Naive thymus-derived CD4-positive, alpha-beta T cell (primary cell): Measurements from ENCODE around the gene STUB1. TPM values are rescaled to one million over a fixed set of nuclear protein-coding genes. Genes with fewer than 3 reads are reported as not detected.

Source experiments
- ATAC-seq: fragments of 150-1000 bp; cut with Tn5 transposase; 2 replicates; pipeline ENCODE4 v1.10.0; 2021; ENCODE audit warnings: mild to moderate bottlenecking, moderate library complexity
- CTCF ChIA-PET: fragments of 350-600 bp; sonication (Branson Sonifier 250); formaldehyde crosslinking; loops from one replicate; lab custom pipeline; 2021; ENCODE audit warnings: antibody characterized with exemption; lab: Charles Lee
- POLR2A ChIA-PET: fragments of 350-600 bp; sonication (Branson Sonifier 250); formaldehyde crosslinking; loops from one replicate; lab custom pipeline; 2021; ENCODE audit warnings: antibody characterized with exemption, inconsistent platforms; lab: Charles Lee
- DNase-seq, 9 donors: peaks; one replicate each; pipeline versions ENCODE4 v3.0.0 to v3.0.0-alpha.2; 2020 to 2022; ENCODE audit warnings: mixed read lengths in 1 of 9
- H3K27ac ChIP-seq: one replicate; pipeline ENCODE4 v1.7.0; 2013; ENCODE audit warnings: mild to moderate bottlenecking, low read depth, low read length, moderate library complexity
- H3K27me3 ChIP-seq, 2 donors: one replicate each; pipeline ENCODE4 v1.7.0; 2013; ENCODE audit warnings: low read length in 2 of 2, mild to moderate bottlenecking in 2 of 2, moderate library complexity in 2 of 2; ENCODE audit not compliant: control insufficient read depth in 2 of 2, insufficient read depth in 2 of 2
- H3K36me3 ChIP-seq, 3 experiments: 1 replicate in 2 of 3; 2 replicates in 1 of 3; pipeline ENCODE4 v1.7.0; 2013; ENCODE audit warnings: low read length in 3 of 3, mild to moderate bottlenecking in 3 of 3, moderate library complexity in 1 of 3; ENCODE audit not compliant: insufficient read depth in 3 of 3, control insufficient read depth in 2 of 3
- H3K4me1 ChIP-seq, 2 donors: one replicate each; pipeline ENCODE4 v1.7.0; 2013; ENCODE audit warnings: low read length in 2 of 2, mild to moderate bottlenecking in 2 of 2, moderate library complexity in 1 of 2; ENCODE audit not compliant: control insufficient read depth in 2 of 2, insufficient read depth in 2 of 2
- H3K4me3 ChIP-seq: 2 replicates; pipeline ENCODE4 v1.7.0; 2013; ENCODE audit warnings: mild to moderate bottlenecking, low read length
- H3K9me3 ChIP-seq, 3 experiments: 1 replicate in 2 of 3; 2 replicates in 1 of 3; pipeline ENCODE4 v1.7.0; 2013; ENCODE audit warnings: low read length in 3 of 3; ENCODE audit not compliant: control insufficient read depth in 2 of 3
- H3K27ac Mint-ChIP-seq, 9 donors: one replicate each; pipeline ENCODE4 v1.8.0; 2020 to 2022; ENCODE audit warnings: mixed read lengths in 9 of 9, mild to moderate bottlenecking in 8 of 9, moderate library complexity in 5 of 9, inconsistent platforms in 2 of 9
- H3K27me3 Mint-ChIP-seq, 5 donors: one replicate each; pipeline ENCODE4 v1.8.0; 2021 to 2022; ENCODE audit warnings: mixed read lengths in 5 of 5, mild to moderate bottlenecking in 1 of 5
- H3K36me3 Mint-ChIP-seq, 5 donors: one replicate each; pipeline ENCODE4 v1.8.0; 2020 to 2022; ENCODE audit warnings: mixed read lengths in 5 of 5, mild to moderate bottlenecking in 3 of 5, inconsistent platforms in 1 of 5
- H3K4me1 Mint-ChIP-seq, 7 donors: one replicate each; pipeline ENCODE4 v1.8.0; 2020 to 2022; ENCODE audit warnings: mixed read lengths in 7 of 7, mild to moderate bottlenecking in 3 of 7, inconsistent platforms in 1 of 7
- H3K4me3 Mint-ChIP-seq, 10 donors: one replicate each; pipeline ENCODE4 v1.8.0; 2020 to 2022; ENCODE audit warnings: mild to moderate bottlenecking in 10 of 10, mixed read lengths in 10 of 10, moderate library complexity in 6 of 10, inconsistent platforms in 2 of 10
- H3K9me3 Mint-ChIP-seq, 11 donors: one replicate each; pipeline ENCODE4 v1.8.0; 2020 to 2022; ENCODE audit warnings: mixed read lengths in 11 of 11, mild to moderate bottlenecking in 4 of 11, inconsistent platforms in 1 of 11, moderate library complexity in 1 of 11
- intact Hi-C, 2 donors: fragments of 100-400 bp; cut with micrococcal nuclease; formaldehyde crosslinking; loops; one replicate each; pipeline ENCODE4 v1.15.1; 2023
- polyA plus RNA-seq, 2 donors: library from polyadenylated mRNA; unstranded; fragments of 300-500 nt; fragmentation: Illumina TruSeq; gene quantifications; one replicate each; pipeline ENCODE4 v1.2.3, GENCODE V29; 2021
- total RNA-seq, 6 experiments: library from RNA in 5 of 6; stranded (reverse) in 5 of 6; gene quantifications; 1 replicate in 5 of 6; 2 replicates in 1 of 6; pipeline ENCODE4 v1.2.3 and lab custom pipeline; 2021 to 2026

STUB1 gene
- total and polyA plus RNA-seq, 7 experiments from 2014 or later: 68.6 to 159 (median 90.6) TPM

- Histone ChIP-seq H3K9me3 (no peaks in the 10 kb centered on the region), H3K4me3 (no peak overlapping the region), H3K27me3 (no peaks in the 10 kb centered on the region), H3K27ac (no peak overlapping the region), H3K36me3 (peaks cover 0 to 20% (median 1%) of the 10 kb centered on the region in 3 experiments), H3K4me1 (peaks cover 0 to 12% of the 10 kb centered on the region in 2 donors)
- ATAC-seq (no peak), DNase-seq (no peak)
- ChIA-PET CTCF (no interaction called here), POLR2A (interaction anchor here (0.5 to 3.8 kb wide), 5 partner anchors 8 to 52 kb away, joined by 3 to 11 read pairs (median 3); partner anchors contain the start of gene ANTKMT)
- no peaks in the 10 kb centered on the region for H3K9me3 Mint-ChIP-seq
- intact Hi-C loops: loop anchor here in 1 of 2 donors (1.0 to 5.0 kb wide), 3 partner anchors 12 to 592 kb away; partner anchors contain the start of gene NPRL3
- H3K36me3 Mint-ChIP-seq: no peaks in the 10 kb centered on the region
- peak overlapping the region in 4 of 10 donors; percentile 25 to 87 (median 43) for H3K4me3 Mint-ChIP-seq
- H3K27ac Mint-ChIP-seq: no peak overlapping the region
- H3K27me3 Mint-ChIP-seq: peaks cover 0 to 6% (median 0%) of the 10 kb centered on the region in 5 donors
- no peaks in the 10 kb centered on the region for H3K4me1 Mint-ChIP-seq
Observed at GRCh38 chr16:728890-729744, 48.9 kb downstream of the STUB1 start.

DNA sequence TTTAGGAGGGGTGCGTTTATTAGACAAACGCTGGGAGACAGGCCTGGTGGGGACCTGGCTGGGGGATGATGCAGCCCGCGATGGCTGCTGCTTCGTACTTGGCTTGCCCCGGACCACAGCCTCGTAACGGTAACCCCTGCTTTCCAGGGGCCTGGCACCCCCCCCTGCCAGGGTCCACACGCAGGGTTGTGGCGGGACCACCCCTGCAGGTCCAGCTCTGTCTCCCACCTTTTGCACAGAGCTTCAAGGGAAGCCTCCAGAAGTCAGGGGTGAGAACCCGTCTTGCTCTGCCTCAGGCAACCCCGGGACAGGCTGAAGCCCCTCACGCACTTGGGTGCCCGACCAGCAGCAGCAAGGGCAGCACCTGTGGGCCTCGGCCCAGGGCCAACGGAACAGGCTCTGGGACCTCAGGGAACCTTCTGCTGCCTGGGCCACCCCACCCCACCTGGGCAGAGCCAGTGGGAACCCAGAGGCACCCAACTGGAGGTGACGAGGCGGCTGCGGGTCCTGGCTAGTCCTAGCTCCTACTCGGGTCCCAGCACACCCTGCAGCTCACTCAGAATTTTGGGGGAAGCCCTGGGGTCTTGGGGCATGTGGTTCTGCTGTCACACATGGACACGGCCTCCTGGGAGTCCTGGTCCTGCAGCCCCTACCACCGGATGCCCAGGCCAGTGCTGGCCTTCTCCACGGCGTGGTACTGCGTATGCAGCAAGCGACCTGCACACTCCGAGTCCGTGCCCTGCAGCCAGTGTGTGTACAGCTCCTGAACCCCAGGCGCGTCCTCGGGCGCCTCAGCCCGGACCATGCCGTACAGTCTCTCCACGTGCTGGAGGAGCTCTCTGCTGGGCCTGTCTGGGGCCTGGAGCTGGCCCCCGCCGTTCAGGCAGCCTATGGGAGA lies 49.8 kb downstream of the STUB1 start:
- no peak overlapping the region for H3K27ac Mint-ChIP-seq
- peaks cover 0 to 6% (median 0%) of the 10 kb centered on the region in 5 donors for H3K27me3 Mint-ChIP-seq
- ATAC-seq (no peak), DNase-seq (no peak)
- Histone ChIP-seq H3K27ac (no peak overlapping the region), H3K4me3 (no peak overlapping the region), H3K27me3 (no peaks in the 10 kb centered on the region), H3K36me3 (peaks cover 0 to 28% (median 4%) of the 10 kb centered on the region in 3 experiments), H3K9me3 (no peaks in the 10 kb centered on the region), H3K4me1 (peaks cover 0 to 12% of the 10 kb centered on the region in 2 donors)
- peak overlapping the region in 2 of 10 donors; percentile 16 to 44 for H3K4me3 Mint-ChIP-seq
- ChIA-PET CTCF (interaction anchor here (0.5 to 1.4 kb wide), 3 partner anchors 10 to 20 kb away, joined by 3 read pairs; partner anchors contain the start of gene CIAO3), POLR2A (interaction anchor here (0.5 to 3.8 kb wide), 4 partner anchors 9 to 53 kb away, joined by 3 to 11 read pairs (median 4); partner anchors contain the start of gene ANTKMT)
- peaks cover 0 to under 1% (median 0%) of the 10 kb centered on the region in 7 donors for H3K4me1 Mint-ChIP-seq
- no peaks in the 10 kb centered on the region for H3K9me3 Mint-ChIP-seq
- no peaks in the 10 kb centered on the region for H3K36me3 Mint-ChIP-seq
- intact Hi-C loops: loop anchor here in 1 of 2 donors (5.0 kb wide), 1 partner anchor 593 kb away; the partner anchor contains the start of gene NPRL3

GRCh38 chr16:730666-731509 lies 50.7 kb downstream of the STUB1 start:
- Mint-ChIP-seq H3K36me3 (peaks cover 0 to 5% (median 3%) of the 10 kb centered on the region in 5 donors), H3K9me3 (no peaks in the 10 kb centered on the region), H3K27me3 (peaks cover 0 to 3% (median 0%) of the 10 kb centered on the region in 5 donors), H3K27ac (no peak overlapping the region), H3K4me1 (peaks cover 0 to 8% (median 0%) of the 10 kb centered on the region in 7 donors), H3K4me3 (no peak overlapping the region)
- POLR2A ChIA-PET: interaction anchor here (3.8 kb wide), 1 partner anchor 10 kb away, joined by 11 read pairs; the partner anchor contains the start of gene ANTKMT
- CTCF ChIA-PET: interaction anchor here (0.5 to 3.5 kb wide), 4 partner anchors 9 to 20 kb away, joined by 3 to 12 read pairs (median 3); partner anchors contain the start of gene CIAO3
- ATAC-seq (no peak), DNase-seq (no peak)
- peaks cover 0 to 12% of the 10 kb centered on the region in 2 donors for H3K4me1 ChIP-seq
- no peak overlapping the region for H3K27ac ChIP-seq
- H3K9me3 ChIP-seq: no peaks in the 10 kb centered on the region
- no peaks in the 10 kb centered on the region for H3K27me3 ChIP-seq
- no peak overlapping the region for H3K4me3 ChIP-seq
- intact Hi-C loops: no loop called here
- H3K36me3 ChIP-seq: peaks cover 0 to 36% (median 5%) of the 10 kb centered on the region in 3 experiments

- Histone ChIP-seq H3K9me3 (no peaks in the 10 kb centered on the region), H3K36me3 (peaks cover 0 to 50% (median 7%) of the 10 kb centered on the region in 3 experiments), H3K4me1 (peaks cover 0 to 3% of the 10 kb centered on the region in 2 donors), H3K4me3 (no peak overlapping the region), H3K27me3 (no peaks in the 10 kb centered on the region), H3K27ac (no peak overlapping the region)
- CTCF ChIA-PET: interaction anchor here (0.6 to 3.5 kb wide), 4 partner anchors 11 to 328 kb away, joined by 3 to 12 read pairs (median 4); partner anchors contain the start of gene ANTKMT
- no peak for ATAC-seq
- peaks cover 0 to 12% (median 0%) of the 10 kb centered on the region in 7 donors for H3K4me1 Mint-ChIP-seq
- no peaks in the 10 kb centered on the region for H3K27me3 Mint-ChIP-seq
- H3K36me3 Mint-ChIP-seq: peaks cover 0 to 9% (median 3%) of the 10 kb centered on the region in 5 donors
- H3K4me3 Mint-ChIP-seq: no peak overlapping the region
- H3K9me3 Mint-ChIP-seq: no peaks in the 10 kb centered on the region
- intact Hi-C loops: no loop called here
- DNase-seq: no peak
- H3K27ac Mint-ChIP-seq: no peak overlapping the region
- POLR2A ChIA-PET: interaction anchor here (3.8 kb wide), 1 partner anchor 12 kb away, joined by 11 read pairs; the partner anchor contains the start of gene ANTKMT
Observed at GRCh38 chr16:732332-732731, 52.1 kb downstream of the STUB1 start.
